ENCODE measurements around the gene ARHGAP15. TPM values are rescaled to one million over a fixed set of nuclear protein-coding genes. Genes with fewer than 3 reads are reported as not detected.

Gene ARHGAP15
- total RNA-seq, 1 experiment from 2014 or later = 82.8 TPM

- peaks cover 26% of the 10 kb centered on the region for H3K4me1 ChIP-seq (ENCODE audit: low read length)
Measured at GRCh38 chr2:143181494-143181893, 52.3 kb downstream of the ARHGAP15 start.

GRCh38 chr2:143182649-143183048, 53.4 kb downstream of the ARHGAP15 start:
- H3K9me3 ChIP-seq (ENCODE audit: low read length) = no peaks in the 10 kb centered on the region
- H3K9me2 ChIP-seq (replicated peaks; ENCODE audit: insufficient read depth, low read length) = no peaks in the 10 kb centered on the region
- no peak overlapping the region for H3K4me3 ChIP-seq (ENCODE audit: low read length)
- peaks cover 14% of the 10 kb centered on the region for H3K4me1 ChIP-seq (ENCODE audit: low read length)
- H3K4me2 ChIP-seq (ENCODE audit: low read depth, low read length, poor library complexity, severe bottlenecking) = no peak overlapping the region
- no peaks in the 10 kb centered on the region; the same call in 1 of the 2 replicates for H3K36me3 ChIP-seq (ENCODE audit: insufficient read depth, low read length)
- peaks cover 23% of the 10 kb centered on the region for H3K79me2 ChIP-seq (ENCODE audit: low read length)
- H3K9ac ChIP-seq (ENCODE audit: low read length) = no peak overlapping the region
- H2AFZ ChIP-seq (ENCODE audit: low read length) = no peak overlapping the region
- H4K20me1 ChIP-seq (ENCODE audit: insufficient read depth, low read depth, low read length) = no peaks in the 10 kb centered on the region
- no peak overlapping the region for H3K27ac ChIP-seq (ENCODE audit: low read length)
- no peak for DNase-seq
- H3K27me3 ChIP-seq (ENCODE audit: low read length) = no peaks in the 10 kb centered on the region

More at GRCh38 chr2:143181494-143181893, 52.3 kb downstream of the ARHGAP15 start:
- peaks cover 17% of the 10 kb centered on the region for H3K79me2 ChIP-seq (ENCODE audit: low read length)
- no peaks in the 10 kb centered on the region; the same call in 1 of the 2 replicates for H3K36me3 ChIP-seq (ENCODE audit: insufficient read depth, low read length)
- no peak overlapping the region for H2AFZ ChIP-seq (ENCODE audit: low read length)
- H3K27me3 ChIP-seq (ENCODE audit: low read length) = no peaks in the 10 kb centered on the region
- no peaks in the 10 kb centered on the region for H4K20me1 ChIP-seq (ENCODE audit: insufficient read depth, low read depth, low read length)
- H3K4me2 ChIP-seq (ENCODE audit: low read depth, low read length, poor library complexity, severe bottlenecking) = no peak overlapping the region
- H3K9ac ChIP-seq (ENCODE audit: low read length) = no peak overlapping the region
- no peak overlapping the region for H3K27ac ChIP-seq (ENCODE audit: low read length)
- no peaks in the 10 kb centered on the region for H3K9me2 ChIP-seq (replicated peaks; ENCODE audit: insufficient read depth, low read length)
- no peaks in the 10 kb centered on the region for H3K9me3 ChIP-seq (ENCODE audit: low read length)
- no peak for DNase-seq
- H3K4me3 ChIP-seq (ENCODE audit: low read length) = no peak overlapping the region

- DNase-seq = no peak
- peaks cover 4% of the 10 kb centered on the region for H3K4me1 ChIP-seq (ENCODE audit: low read length)
- no peak overlapping the region for H3K4me2 ChIP-seq (ENCODE audit: low read depth, low read length, poor library complexity, severe bottlenecking)
- H3K9me3 ChIP-seq (ENCODE audit: low read length) = no peaks in the 10 kb centered on the region
- no peaks in the 10 kb centered on the region for H4K20me1 ChIP-seq (ENCODE audit: insufficient read depth, low read depth, low read length)
- H3K27ac ChIP-seq (ENCODE audit: low read length) = no peak overlapping the region
- H3K9me2 ChIP-seq (replicated peaks; ENCODE audit: insufficient read depth, low read length) = no peaks in the 10 kb centered on the region
- no peaks in the 10 kb centered on the region; the same call in 1 of the 2 replicates for H3K36me3 ChIP-seq (ENCODE audit: insufficient read depth, low read length)
- H3K9ac ChIP-seq (ENCODE audit: low read length) = no peak overlapping the region
- peaks cover 23% of the 10 kb centered on the region for H3K79me2 ChIP-seq (ENCODE audit: low read length)
- no peak overlapping the region for H3K4me3 ChIP-seq (ENCODE audit: low read length)
- H2AFZ ChIP-seq (ENCODE audit: low read length) = no peak overlapping the region
- no peaks in the 10 kb centered on the region for H3K27me3 ChIP-seq (ENCODE audit: low read length)
Measured at GRCh38 chr2:143183804-143184463, 54.7 kb downstream of the ARHGAP15 start.

GRCh38 chr2:143186876-143187275, 57.7 kb downstream of the ARHGAP15 start:
- Histone ChIP-seq H3K79me2 (ENCODE audit: low read length) (peaks cover 22% of the 10 kb centered on the region), H3K9me2 (replicated peaks; ENCODE audit: insufficient read depth, low read length) (no peaks in the 10 kb centered on the region), H3K9me3 (ENCODE audit: low read length) (no peaks in the 10 kb centered on the region), H3K9ac (ENCODE audit: low read length) (no peak overlapping the region), H3K27me3 (ENCODE audit: low read length) (no peaks in the 10 kb centered on the region), H3K4me2 (ENCODE audit: low read depth, low read length, poor library complexity, severe bottlenecking) (no peak overlapping the region), H2AFZ (ENCODE audit: low read length) (no peak overlapping the region), H3K36me3 (ENCODE audit: insufficient read depth, low read length) (no peaks in the 10 kb centered on the region), H3K4me3 (ENCODE audit: low read length) (no peak overlapping the region), H3K27ac (ENCODE audit: low read length) (no peak overlapping the region), H3K4me1 (ENCODE audit: low read length) (no peaks in the 10 kb centered on the region), H4K20me1 (ENCODE audit: insufficient read depth, low read depth, low read length) (no peaks in the 10 kb centered on the region)
- no peak for DNase-seq

GRCh38 chr2:143190431-143190830, 61.2 kb downstream of the ARHGAP15 start:
- no peak overlapping the region for H3K9ac ChIP-seq (ENCODE audit: low read length)
- H3K4me3 ChIP-seq (ENCODE audit: low read length) = no peak overlapping the region
- no peaks in the 10 kb centered on the region for H3K27me3 ChIP-seq (ENCODE audit: low read length)
- H2AFZ ChIP-seq (ENCODE audit: low read length) = no peak overlapping the region
- no peaks in the 10 kb centered on the region for H3K4me1 ChIP-seq (ENCODE audit: low read length)
- H3K4me2 ChIP-seq (ENCODE audit: low read depth, low read length, poor library complexity, severe bottlenecking) = no peak overlapping the region
- no peak overlapping the region for H3K27ac ChIP-seq (ENCODE audit: low read length)
- no peaks in the 10 kb centered on the region for H3K9me3 ChIP-seq (ENCODE audit: low read length)
- H4K20me1 ChIP-seq (ENCODE audit: insufficient read depth, low read depth, low read length) = no peaks in the 10 kb centered on the region
- no peaks in the 10 kb centered on the region for H3K36me3 ChIP-seq (ENCODE audit: insufficient read depth, low read length)
- no peak for DNase-seq
- no peaks in the 10 kb centered on the region for H3K9me2 ChIP-seq (replicated peaks; ENCODE audit: insufficient read depth, low read length)
- peaks cover 22% of the 10 kb centered on the region for H3K79me2 ChIP-seq (ENCODE audit: low read length)

GRCh38 chr2:143192106-143192505, 62.9 kb downstream of the ARHGAP15 start:
- Histone ChIP-seq H3K9me3 (ENCODE audit: low read length) (no peaks in the 10 kb centered on the region), H3K36me3 (ENCODE audit: insufficient read depth, low read length) (no peaks in the 10 kb centered on the region), H4K20me1 (ENCODE audit: insufficient read depth, low read depth, low read length) (no peaks in the 10 kb centered on the region), H3K79me2 (ENCODE audit: low read length) (peaks cover 22% of the 10 kb centered on the region), H3K9me2 (replicated peaks; ENCODE audit: insufficient read depth, low read length) (no peaks in the 10 kb centered on the region), H3K27ac (ENCODE audit: low read length) (no peak overlapping the region), H2AFZ (ENCODE audit: low read length) (no peak overlapping the region), H3K4me3 (ENCODE audit: low read length) (no peak overlapping the region), H3K4me1 (ENCODE audit: low read length) (no peaks in the 10 kb centered on the region), H3K4me2 (ENCODE audit: low read depth, low read length, poor library complexity, severe bottlenecking) (no peak overlapping the region), H3K27me3 (ENCODE audit: low read length) (no peaks in the 10 kb centered on the region), H3K9ac (ENCODE audit: low read length) (no peak overlapping the region)
- no peak for DNase-seq

GRCh38 chr2:143192716-143193115, 63.5 kb downstream of the ARHGAP15 start:
- no peak overlapping the region for H3K4me2 ChIP-seq (ENCODE audit: low read depth, low read length, poor library complexity, severe bottlenecking)
- DNase-seq = no peak
- no peak overlapping the region for H2AFZ ChIP-seq (ENCODE audit: low read length)
- no peaks in the 10 kb centered on the region for H3K9me2 ChIP-seq (replicated peaks; ENCODE audit: insufficient read depth, low read length)
- H3K27me3 ChIP-seq (ENCODE audit: low read length) = no peaks in the 10 kb centered on the region
- no peak overlapping the region for H3K9ac ChIP-seq (ENCODE audit: low read length)
- no peak overlapping the region for H3K4me3 ChIP-seq (ENCODE audit: low read length)
- peaks cover 20% of the 10 kb centered on the region for H3K79me2 ChIP-seq (ENCODE audit: low read length)
- no peaks in the 10 kb centered on the region for H4K20me1 ChIP-seq (ENCODE audit: insufficient read depth, low read depth, low read length)
- H3K27ac ChIP-seq (ENCODE audit: low read length) = no peak overlapping the region
- no peaks in the 10 kb centered on the region for H3K4me1 ChIP-seq (ENCODE audit: low read length)
- H3K9me3 ChIP-seq (ENCODE audit: low read length) = no peaks in the 10 kb centered on the region
- H3K36me3 ChIP-seq (ENCODE audit: insufficient read depth, low read length) = no peaks in the 10 kb centered on the region

GRCh38 chr2:143193121-143193520, 63.9 kb downstream of the ARHGAP15 start:
- H3K27me3 ChIP-seq (ENCODE audit: low read length) = no peaks in the 10 kb centered on the region
- no peak for DNase-seq
- H2AFZ ChIP-seq (ENCODE audit: low read length) = no peak overlapping the region
- H3K36me3 ChIP-seq (ENCODE audit: insufficient read depth, low read length) = no peaks in the 10 kb centered on the region
- no peaks in the 10 kb centered on the region for H4K20me1 ChIP-seq (ENCODE audit: insufficient read depth, low read depth, low read length)
- no peak overlapping the region for H3K9ac ChIP-seq (ENCODE audit: low read length)
- no peak overlapping the region for H3K27ac ChIP-seq (ENCODE audit: low read length)
- no peak overlapping the region for H3K4me2 ChIP-seq (ENCODE audit: low read depth, low read length, poor library complexity, severe bottlenecking)
- no peaks in the 10 kb centered on the region for H3K9me2 ChIP-seq (replicated peaks; ENCODE audit: insufficient read depth, low read length)
- H3K79me2 ChIP-seq (ENCODE audit: low read length) = peaks cover 23% of the 10 kb centered on the region
- H3K4me1 ChIP-seq (ENCODE audit: low read length) = no peaks in the 10 kb centered on the region
- no peak overlapping the region for H3K4me3 ChIP-seq (ENCODE audit: low read length)
- no peaks in the 10 kb centered on the region for H3K9me3 ChIP-seq (ENCODE audit: low read length)
